CD4-positive, alpha-beta T cell (primary cell): Measurements from ENCODE around the gene FECH. TPM values are rescaled to one million over a fixed set of nuclear protein-coding genes. Genes with fewer than 3 reads are reported as not detected.
"Not testable (repeated sequence)": the region's sequence is repeated elsewhere in the genome, so short reads cannot be mapped to it uniquely, and the experiment has no call there.

Experiments used
- ATAC-seq: fragments of 200-7000 bp; cut with Tn5 transposase; one replicate; pipeline ENCODE4 v1.10.0; 2022; ENCODE audit warnings: mild to moderate bottlenecking; ENCODE audit not compliant: poor library complexity
- CTCF ChIA-PET: fragments of 350-600 bp; sonication (Branson Sonifier 250); formaldehyde crosslinking; loops from one replicate; lab custom pipeline; 2021; ENCODE audit warnings: antibody characterized with exemption, inconsistent platforms; lab: Charles Lee
- POLR2A ChIA-PET: fragments of 350-600 bp; sonication (Branson Sonifier 250); formaldehyde crosslinking; loops from one replicate; lab custom pipeline; 2021; ENCODE audit warnings: antibody characterized with exemption, inconsistent platforms; lab: Charles Lee
- DNase-seq, 14 experiments: peaks; one replicate each; pipeline ENCODE4 v3.0.0-alpha.2; 2013 to 2020; ENCODE audit warnings: mixed read lengths in 2 of 14
- H3K27ac ChIP-seq, 2 donors: one replicate each; pipeline versions ENCODE4 v1.5.1 to v1.7.0; 2013; ENCODE audit warnings: low read length in 2 of 2, low read depth in 1 of 2, mild to moderate bottlenecking in 1 of 2
- H3K27me3 ChIP-seq, 2 experiments: 1 replicate in 1 of 2; 2 replicates in 1 of 2; pipeline versions ENCODE4 v1.6.1 to v1.7.0; 2013; ENCODE audit warnings: low read length in 2 of 2, control low read depth in 1 of 2, mild to moderate bottlenecking in 1 of 2, moderate library complexity in 1 of 2; ENCODE audit not compliant: insufficient read depth in 2 of 2, control insufficient read depth in 1 of 2
- H3K36me3 ChIP-seq: one replicate; pipeline ENCODE4 v1.6.1; 2013; ENCODE audit warnings: low read length, control low read depth; ENCODE audit not compliant: insufficient read depth
- H3K4me1 ChIP-seq: one replicate; pipeline ENCODE4 v1.6.1; 2013; ENCODE audit warnings: low read length, control low read depth; ENCODE audit not compliant: insufficient read depth
- H3K4me3 ChIP-seq: one replicate; pipeline ENCODE4 v1.5.1; 2013; ENCODE audit warnings: mild to moderate bottlenecking, low read length, moderate library complexity
- H3K9me3 ChIP-seq, 2 experiments: 1 replicate in 1 of 2; 2 replicates in 1 of 2; pipeline versions ENCODE4 v1.6.1 to v1.7.0; 2013; ENCODE audit warnings: low read length in 2 of 2, mild to moderate bottlenecking in 2 of 2, control low read depth in 1 of 2, moderate library complexity in 1 of 2; ENCODE audit not compliant: control insufficient read depth in 1 of 2, insufficient read depth in 1 of 2
- H3K27ac Mint-ChIP-seq: one replicate; pipeline ENCODE4 v1.8.0; 2020; ENCODE audit warnings: mixed read lengths
- H3K27me3 Mint-ChIP-seq: one replicate; pipeline ENCODE4 v1.8.0; 2021; ENCODE audit warnings: mixed read lengths
- H3K36me3 Mint-ChIP-seq: one replicate; pipeline ENCODE4 v1.8.0; 2021; ENCODE audit warnings: low read depth, mixed read lengths
- H3K4me1 Mint-ChIP-seq: one replicate; pipeline ENCODE4 v1.8.0; 2021; ENCODE audit warnings: low read depth, mixed read lengths
- H3K4me3 Mint-ChIP-seq: one replicate; pipeline ENCODE4 v1.8.0; 2020; ENCODE audit warnings: mild to moderate bottlenecking, mixed read lengths
- H3K9me3 Mint-ChIP-seq: one replicate; pipeline ENCODE4 v1.8.0; 2020; ENCODE audit warnings: mixed read lengths
- CTCF ChIP-seq: fragments of 200-600 bp; IDR thresholded peaks from one replicate; pipeline ENCODE4 v1.8.0; 2022; ENCODE audit warnings: antibody characterized with exemption, mild to moderate bottlenecking
- intact Hi-C, 2 experiments: fragments of 100-400 bp; cut with DNase I in 1 of 2; cut with micrococcal nuclease in 1 of 2; formaldehyde crosslinking; loops; one replicate each; pipeline versions ENCODE4 v1.15.1 to v1.9.0; 2023 to 2025; cut with DNase I, micrococcal nuclease
- total RNA-seq, 174 experiments: library from RNA in 2 of 174; stranded (reverse) in 2 of 174; gene quantifications; one replicate each; pipeline ENCODE4 v1.2.3 and lab custom pipeline; 2021 to 2026

The FECH gene
- total RNA-seq, 2 experiments from 2014 or later, result 7.5 to 8.1 TPM

- H3K4me1 Mint-ChIP-seq, result peaks cover 12% of the 10 kb centered on the region
- no peak overlapping the region for H3K27ac Mint-ChIP-seq
- H3K4me1 ChIP-seq, result no peaks in the 10 kb centered on the region
- H3K27ac ChIP-seq, result no peak overlapping the region
- ChIA-PET POLR2A (no interaction called here), CTCF (no interaction called here)
- TF ChIP-seq CTCF, result no peak
- no peak overlapping the region for H3K4me3 Mint-ChIP-seq
- no peaks in the 10 kb centered on the region for H3K27me3 Mint-ChIP-seq
- H3K36me3 Mint-ChIP-seq, result peaks cover 25% of the 10 kb centered on the region
- peaks cover 3% of the 10 kb centered on the region for H3K9me3 Mint-ChIP-seq
- ATAC-seq (no peak), DNase-seq (no peak)
- peaks cover 0 to 4% of the 10 kb centered on the region in 2 experiments for H3K9me3 ChIP-seq
- peaks cover 6% of the 10 kb centered on the region for H3K36me3 ChIP-seq
- intact Hi-C loops, result no loop called here
- H3K27me3 ChIP-seq, result no peaks in the 10 kb centered on the region
- no peak overlapping the region for H3K4me3 ChIP-seq
Observed at GRCh38 chr18:57595347-57595746, 8.8 kb upstream of the FECH start.

GRCh38 chr18:57592716-57593115 is 6.2 kb upstream of the FECH start:
- intact Hi-C loops, H3K9me3 Mint-ChIP-seq, H3K27ac ChIP-seq, POLR2A ChIA-PET, H3K4me3 ChIP-seq, H3K36me3 Mint-ChIP-seq, CTCF ChIA-PET, H3K4me3 Mint-ChIP-seq, H3K4me1 ChIP-seq, H3K27ac Mint-ChIP-seq, H3K27me3 ChIP-seq, H3K36me3 ChIP-seq, DNase-seq, H3K9me3 ChIP-seq, H3K27me3 Mint-ChIP-seq, ATAC-seq: not testable (repeated sequence)
- peaks cover 12% of the 10 kb centered on the region for H3K4me1 Mint-ChIP-seq

DNA sequence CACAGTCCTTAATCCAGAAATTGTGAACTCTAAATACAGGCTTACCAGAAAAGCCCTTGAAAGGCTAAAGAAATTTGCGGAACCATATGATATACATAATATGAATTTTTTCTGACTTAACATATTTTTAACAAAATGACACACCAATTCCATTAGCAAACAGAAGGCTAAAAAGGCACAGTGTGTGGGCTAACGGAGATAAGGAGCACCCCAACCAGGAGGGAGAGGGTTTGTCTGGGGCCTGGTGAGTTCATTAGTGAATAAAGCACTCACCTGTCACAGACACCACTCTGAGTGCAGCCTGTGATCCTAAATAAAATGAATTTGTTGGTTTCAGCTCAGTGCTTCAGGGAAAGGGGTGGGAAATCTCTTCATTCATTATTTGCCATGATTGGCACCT is 2.7 kb upstream of the FECH start:
- Histone ChIP-seq H3K27ac (no peak overlapping the region), H3K36me3 (no peaks in the 10 kb centered on the region), H3K9me3 (no peaks in the 10 kb centered on the region), H3K27me3 (no peaks in the 10 kb centered on the region), H3K4me3 (no peak overlapping the region), H3K4me1 (peaks cover 16% of the 10 kb centered on the region)
- Mint-ChIP-seq H3K27ac (no peak overlapping the region), H3K4me1 (peaks cover 37% of the 10 kb centered on the region), H3K36me3 (no peaks in the 10 kb centered on the region), H3K27me3 (no peaks in the 10 kb centered on the region), H3K4me3 (no peak overlapping the region), H3K9me3 (no peaks in the 10 kb centered on the region)
- POLR2A ChIA-PET, result no interaction called here
- no peak for ATAC-seq
- TF ChIP-seq CTCF, result no peak
- no peak for DNase-seq
- intact Hi-C loops, result loop anchor here in 1 of 2 experiments (5.0 kb wide), 2 partner anchors 33 to 937 kb away; partner anchors contain the start of genes NARS1 and WDR7
- CTCF ChIA-PET, result no interaction called here

DNA sequence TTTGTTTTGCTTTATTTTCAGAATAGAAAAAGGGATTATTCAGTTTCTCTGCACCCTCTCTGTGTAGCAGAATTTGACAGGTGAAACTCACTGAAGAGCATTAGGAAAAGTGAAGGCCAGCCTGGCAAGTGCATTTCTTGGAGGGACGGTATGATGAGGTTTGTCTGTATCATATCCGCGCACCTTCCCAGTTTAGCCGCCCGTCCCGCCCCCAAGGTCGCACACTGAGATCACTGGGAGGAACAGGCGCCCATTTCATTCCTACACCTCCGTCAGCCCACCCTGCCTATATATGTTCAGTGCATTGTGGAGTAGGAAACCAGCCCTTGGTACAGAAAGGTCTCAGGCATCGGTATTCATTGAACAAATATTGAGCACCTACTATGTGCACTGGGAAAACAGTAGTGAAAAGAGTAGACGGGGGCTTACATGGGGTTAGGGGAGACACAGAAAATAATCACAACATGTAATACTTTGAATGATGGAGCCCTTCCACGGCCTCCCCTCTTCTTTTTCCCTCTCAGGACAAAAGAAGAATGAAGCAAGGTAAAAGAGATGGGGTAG is 678 bp upstream of the FECH start:
- DNase-seq, result peak in 1 of 14 experiments; percentile 20
- Mint-ChIP-seq H3K9me3 (no peaks in the 10 kb centered on the region), H3K4me3 (peak overlapping the region; percentile 93), H3K36me3 (no peaks in the 10 kb centered on the region), H3K4me1 (peaks cover 31% of the 10 kb centered on the region), H3K27ac (peak overlapping the region; percentile 76), H3K27me3 (no peaks in the 10 kb centered on the region)
- ChIA-PET POLR2A (interaction anchor here (1.0 to 2.2 kb wide), 2 partner anchors 35 to 43 kb away, joined by 3 to 15 read pairs; partner anchors contain the start of gene NARS1), CTCF (interaction anchor here (1.3 kb wide), 1 partner anchor 42 kb away, joined by 3 read pairs; no protein-coding TSS in a partner anchor)
- intact Hi-C loops, result loop anchor here (1.0 to 5.0 kb wide), 3 partner anchors 35 to 935 kb away; partner anchors contain the start of genes NARS1 (in 1 of the 2) and WDR7 (in 1 of the 2)
- H3K4me1 ChIP-seq, result peaks cover 16% of the 10 kb centered on the region
- no peak for TF ChIP-seq CTCF
- H3K4me3 ChIP-seq, result peak overlapping the region; percentile 74
- ATAC-seq, result no peak
- H3K27me3 ChIP-seq, result no peaks in the 10 kb centered on the region
- H3K27ac ChIP-seq, result no peak overlapping the region
- H3K36me3 ChIP-seq, result no peaks in the 10 kb centered on the region
- H3K9me3 ChIP-seq, result no peaks in the 10 kb centered on the region
